Osteoblast (primary cell): ENCODE results near the gene SNUPN. TPM values are rescaled to one million over a fixed set of nuclear protein-coding genes. Genes with fewer than 3 reads are reported as not detected.

ENCODE experiments used
- DNase-seq: peaks from one replicate; pipeline ENCODE4 v3.0.0; 2011; ENCODE audit warnings: low spot score, mixed read lengths; ENCODE audit not compliant: insufficient read length; ENCODE audit errors: missing footprints
- H2AFZ ChIP-seq: 2 replicates; pipeline ENCODE4 v1.6.0; 2011; ENCODE audit warnings: mild to moderate bottlenecking, low read length
- H3K27ac ChIP-seq: 2 replicates; pipeline ENCODE4 v1.5.1; 2011; ENCODE audit warnings: mild to moderate bottlenecking, low read depth, low read length, moderate library complexity
- H3K27me3 ChIP-seq: 2 replicates; pipeline ENCODE4 v1.6.0; 2012; ENCODE audit warnings: mild to moderate bottlenecking, control low read depth, inconsistent platforms, low read length, moderate library complexity; ENCODE audit not compliant: insufficient read depth
- H3K36me3 ChIP-seq: 2 replicates; pipeline ENCODE4 v1.5.1; 2011; ENCODE audit warnings: mild to moderate bottlenecking, low read length, control low read depth, moderate library complexity; ENCODE audit not compliant: insufficient read depth
- H3K4me1 ChIP-seq: 2 replicates; pipeline ENCODE4 v1.5.1; 2011; ENCODE audit warnings: mild to moderate bottlenecking, low read length, control low read depth, moderate library complexity; ENCODE audit not compliant: insufficient read depth
- H3K4me2 ChIP-seq: 2 replicates; pipeline ENCODE4 v1.6.0; 2011; ENCODE audit warnings: mild to moderate bottlenecking, low read length; ENCODE audit not compliant: insufficient read depth
- H3K4me3 ChIP-seq: fragments of 200-600 bp; sonication (generic); 3 replicates; pipeline ENCODE4 v1.5.1; 2012; ENCODE audit warnings: mild to moderate bottlenecking, low read length, inconsistent platforms; ENCODE audit not compliant: insufficient read depth
- H3K79me2 ChIP-seq: 2 replicates; pipeline ENCODE4 v1.6.0; 2012; ENCODE audit warnings: mild to moderate bottlenecking, low read length, control low read depth, inconsistent platforms; ENCODE audit not compliant: insufficient read depth
- H3K9me3 ChIP-seq: 2 replicates; pipeline ENCODE4 v1.5.1; 2011; ENCODE audit warnings: low read depth, low read length, control low read depth
- H4K20me1 ChIP-seq: 2 replicates; pipeline ENCODE4 v1.6.0; 2012; ENCODE audit warnings: mild to moderate bottlenecking, low read length, control low read depth; ENCODE audit not compliant: insufficient read depth
- total RNA-seq: library from RNA; depleted of rRNA; stranded (reverse); fragments of >200 nt; gene quantifications from 2 replicates; pipeline ENCODE4 v1.2.3, GENCODE V29; 2012
- TF ChIP-seq, protein P1 (sequence below): IDR thresholded peaks from 2 replicates; pipeline ENCODE4 v1.5.1; 2011; ENCODE audit warnings: mild to moderate bottlenecking, low read depth, low read length, moderate library complexity; ENCODE audit errors: extremely low read depth

SNUPN gene
- total RNA-seq, 1 donor = 30.4 TPM

DNA sequence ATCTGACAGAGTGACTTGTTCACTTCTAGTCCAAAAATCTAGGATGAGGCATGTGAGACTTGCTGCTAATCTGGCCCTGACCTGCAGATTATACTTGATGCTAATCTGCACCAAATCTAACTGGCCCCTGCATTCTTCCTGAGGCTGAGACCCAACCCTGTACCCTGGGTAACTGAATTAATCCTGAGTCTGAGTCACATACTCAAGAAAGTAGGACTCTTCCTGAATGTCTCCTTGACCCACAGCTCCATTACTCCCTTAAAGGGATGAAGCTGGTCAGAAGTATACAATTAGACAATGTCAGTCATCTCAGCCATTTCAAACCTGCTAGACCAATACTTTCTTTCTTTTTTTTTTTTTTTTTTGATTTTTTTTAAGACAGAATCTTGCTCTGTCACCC lies 71.9 kb downstream of the SNUPN start:
- no peak overlapping the region for H3K27ac ChIP-seq
- H3K9me3 ChIP-seq = no peaks in the 10 kb centered on the region
- TF ChIP-seq, protein P1, sequence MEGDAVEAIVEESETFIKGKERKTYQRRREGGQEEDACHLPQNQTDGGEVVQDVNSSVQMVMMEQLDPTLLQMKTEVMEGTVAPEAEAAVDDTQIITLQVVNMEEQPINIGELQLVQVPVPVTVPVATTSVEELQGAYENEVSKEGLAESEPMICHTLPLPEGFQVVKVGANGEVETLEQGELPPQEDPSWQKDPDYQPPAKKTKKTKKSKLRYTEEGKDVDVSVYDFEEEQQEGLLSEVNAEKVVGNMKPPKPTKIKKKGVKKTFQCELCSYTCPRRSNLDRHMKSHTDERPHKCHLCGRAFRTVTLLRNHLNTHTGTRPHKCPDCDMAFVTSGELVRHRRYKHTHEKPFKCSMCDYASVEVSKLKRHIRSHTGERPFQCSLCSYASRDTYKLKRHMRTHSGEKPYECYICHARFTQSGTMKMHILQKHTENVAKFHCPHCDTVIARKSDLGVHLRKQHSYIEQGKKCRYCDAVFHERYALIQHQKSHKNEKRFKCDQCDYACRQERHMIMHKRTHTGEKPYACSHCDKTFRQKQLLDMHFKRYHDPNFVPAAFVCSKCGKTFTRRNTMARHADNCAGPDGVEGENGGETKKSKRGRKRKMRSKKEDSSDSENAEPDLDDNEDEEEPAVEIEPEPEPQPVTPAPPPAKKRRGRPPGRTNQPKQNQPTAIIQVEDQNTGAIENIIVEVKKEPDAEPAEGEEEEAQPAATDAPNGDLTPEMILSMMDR = no peak
- no peak overlapping the region for H3K4me3 ChIP-seq
- DNase-seq = no peak
- H3K36me3 ChIP-seq = no peaks in the 10 kb centered on the region
- peaks cover 38% of the 10 kb centered on the region for H4K20me1 ChIP-seq
- no peak overlapping the region for H3K4me2 ChIP-seq
- peaks cover 74% of the 10 kb centered on the region for H3K79me2 ChIP-seq
- H2AFZ ChIP-seq = no peak overlapping the region
- H3K4me1 ChIP-seq = peaks cover 9% of the 10 kb centered on the region
- no peaks in the 10 kb centered on the region for H3K27me3 ChIP-seq

DNA sequence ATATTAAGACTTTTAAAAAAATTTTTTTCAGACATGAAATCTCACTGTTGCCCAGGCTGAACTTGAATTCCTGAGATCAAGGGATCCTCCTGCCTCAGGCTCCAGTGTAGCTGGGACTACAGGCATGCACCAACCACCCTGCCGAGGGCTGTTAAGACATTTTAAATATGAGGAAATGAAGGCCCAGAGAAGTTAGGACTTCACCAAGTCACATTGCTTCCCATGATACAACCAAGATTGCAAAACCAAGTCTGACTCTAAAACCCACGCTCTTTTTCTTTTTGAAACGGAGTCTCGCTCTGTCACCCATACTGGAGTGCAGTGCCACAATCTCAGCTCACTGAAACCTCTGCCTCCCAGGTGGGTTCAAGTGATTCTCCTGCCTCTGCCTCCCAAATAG lies 74.4 kb downstream of the SNUPN start:
- Histone ChIP-seq H3K27me3 (no peaks in the 10 kb centered on the region), H3K27ac (no peak overlapping the region), H3K36me3 (no peaks in the 10 kb centered on the region), H3K9me3 (no peaks in the 10 kb centered on the region), H3K4me1 (peaks cover 9% of the 10 kb centered on the region), H3K4me3 (no peak overlapping the region), H2AFZ (no peak overlapping the region), H3K4me2 (no peak overlapping the region), H4K20me1 (peaks cover 34% of the 10 kb centered on the region), H3K79me2 (peaks cover 77% of the 10 kb centered on the region)
- TF ChIP-seq, protein P1 = no peak
- no peak for DNase-seq

Other genes starting within 250 kb of the SNUPN start
- gene SIN3A, start 174.0 kb downstream of the SNUPN start, total RNA-seq = 34.5 and 36.2 TPM in 2 replicates
- gene PTPN9, start 46.4 kb downstream of the SNUPN start, total RNA-seq = 23.9 and 24.2 TPM in 2 replicates
- 46.6 and 64.4 TPM in 2 replicates for gene IMP3, start 14.5 kb upstream of the SNUPN start, total RNA-seq
- gene SNX33, start 22.2 kb upstream of the SNUPN start, total RNA-seq = 38.0 and 39.8 TPM in 2 replicates
- 11.5 and 20.3 TPM in 2 replicates for gene CSPG4, start 87.1 kb upstream of the SNUPN start, total RNA-seq
- gene UBE2Q2, start 217.7 kb upstream of the SNUPN start, total RNA-seq = 66.2 and 67.2 TPM in 2 replicates